ENCODE data around the gene AFF3.

Gene AFF3

DNA sequence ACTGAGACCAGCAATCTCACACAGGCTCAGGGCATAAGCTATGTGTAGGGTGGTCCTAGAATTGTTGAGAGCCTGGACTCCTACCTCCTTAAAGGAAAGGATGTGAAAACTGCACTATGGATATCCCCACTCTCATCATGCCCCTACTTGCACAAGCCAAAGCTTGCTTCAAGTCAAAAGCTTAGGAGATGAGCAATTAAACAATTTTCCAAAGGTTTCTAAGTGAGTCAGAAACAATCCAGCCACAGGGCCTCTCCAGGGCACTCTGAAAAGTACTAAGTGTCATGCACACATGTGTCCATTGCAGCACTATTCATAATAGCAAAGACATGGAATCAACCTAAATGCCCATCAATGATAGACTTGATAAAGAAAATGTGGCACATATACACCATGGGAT, 215.4 kb downstream of the AFF3 start:
- TF ChIP-seq, protein P1, sequence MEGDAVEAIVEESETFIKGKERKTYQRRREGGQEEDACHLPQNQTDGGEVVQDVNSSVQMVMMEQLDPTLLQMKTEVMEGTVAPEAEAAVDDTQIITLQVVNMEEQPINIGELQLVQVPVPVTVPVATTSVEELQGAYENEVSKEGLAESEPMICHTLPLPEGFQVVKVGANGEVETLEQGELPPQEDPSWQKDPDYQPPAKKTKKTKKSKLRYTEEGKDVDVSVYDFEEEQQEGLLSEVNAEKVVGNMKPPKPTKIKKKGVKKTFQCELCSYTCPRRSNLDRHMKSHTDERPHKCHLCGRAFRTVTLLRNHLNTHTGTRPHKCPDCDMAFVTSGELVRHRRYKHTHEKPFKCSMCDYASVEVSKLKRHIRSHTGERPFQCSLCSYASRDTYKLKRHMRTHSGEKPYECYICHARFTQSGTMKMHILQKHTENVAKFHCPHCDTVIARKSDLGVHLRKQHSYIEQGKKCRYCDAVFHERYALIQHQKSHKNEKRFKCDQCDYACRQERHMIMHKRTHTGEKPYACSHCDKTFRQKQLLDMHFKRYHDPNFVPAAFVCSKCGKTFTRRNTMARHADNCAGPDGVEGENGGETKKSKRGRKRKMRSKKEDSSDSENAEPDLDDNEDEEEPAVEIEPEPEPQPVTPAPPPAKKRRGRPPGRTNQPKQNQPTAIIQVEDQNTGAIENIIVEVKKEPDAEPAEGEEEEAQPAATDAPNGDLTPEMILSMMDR (IDR thresholded peaks at IDR 0.05; ENCODE audit: borderline replicate concordance, insufficient read depth, low read depth, low read length), result no peak

DNA sequence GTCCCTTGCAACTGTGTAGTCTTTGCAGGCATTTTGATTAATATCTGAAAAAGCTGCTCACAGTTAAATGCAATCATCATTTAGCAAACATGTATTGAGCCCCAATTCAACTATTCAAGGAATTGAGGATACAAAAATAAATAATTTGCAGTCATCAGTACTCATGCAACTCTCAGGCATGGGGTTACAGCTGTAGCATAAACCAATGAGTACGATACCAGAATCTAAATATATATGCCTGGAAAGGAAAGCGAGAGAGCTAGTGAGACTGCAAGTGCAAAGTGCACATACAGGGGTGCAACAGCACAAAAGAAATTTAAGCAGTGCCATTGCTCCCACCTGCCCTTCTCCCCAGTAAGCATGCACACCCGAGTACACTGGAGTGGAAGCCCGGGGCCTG, 216.4 kb downstream of the AFF3 start:
- TF ChIP-seq, protein P1 (IDR thresholded peaks at IDR 0.05; ENCODE audit: borderline replicate concordance, insufficient read depth, low read depth, low read length), result no peak
- no peak overlapping the region for H3K4me3 ChIP-seq (ENCODE audit: low read depth, low read length)

More for the DNA sequence above, 215.4 kb downstream of the AFF3 start:
- H3K4me3 ChIP-seq (ENCODE audit: low read depth, low read length), result no peak overlapping the region

DNA sequence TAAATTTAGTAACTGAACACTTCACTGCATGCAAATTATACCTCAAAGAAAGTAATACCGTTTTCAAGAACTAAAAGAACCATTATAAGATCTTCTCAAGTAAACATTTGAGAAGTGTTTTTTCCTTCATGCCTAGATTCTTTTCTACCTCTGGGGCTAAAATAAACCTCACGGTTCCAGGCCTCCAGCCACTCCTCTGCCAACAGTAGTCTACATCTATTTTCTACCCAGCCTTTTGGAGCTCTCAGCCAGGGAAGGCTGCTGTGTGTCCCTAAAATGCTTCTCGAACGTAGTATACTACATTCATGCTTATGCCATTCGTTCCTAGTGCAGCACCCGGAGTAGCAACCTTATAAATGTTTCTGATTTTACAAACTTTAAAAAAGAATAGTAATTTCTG, 219.7 kb downstream of the AFF3 start:
- TF ChIP-seq, protein P1 (IDR thresholded peaks at IDR 0.05; ENCODE audit: borderline replicate concordance, insufficient read depth, low read depth, low read length), result no peak
- no peak overlapping the region for H3K4me3 ChIP-seq (ENCODE audit: low read depth, low read length)

DNA sequence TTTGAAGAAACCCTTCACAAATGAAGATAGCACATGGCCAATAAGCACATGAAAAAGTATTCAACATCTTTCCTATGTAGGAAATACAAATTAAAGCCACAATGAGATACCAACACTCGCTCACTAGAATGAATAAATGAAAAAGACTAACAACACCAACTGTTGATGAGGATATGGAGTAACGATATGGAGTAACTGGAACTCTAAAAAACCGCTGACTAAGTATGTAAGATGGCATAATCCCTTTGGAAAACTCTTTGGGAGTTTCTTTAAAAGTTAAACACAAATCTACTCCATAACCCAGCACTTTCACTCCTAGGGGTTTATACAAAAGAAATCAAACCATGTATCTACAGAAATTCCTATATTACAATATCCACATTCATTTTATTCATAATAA, 220.5 kb downstream of the AFF3 start:
- TF ChIP-seq, protein P1 (IDR thresholded peaks at IDR 0.05; ENCODE audit: borderline replicate concordance, insufficient read depth, low read depth, low read length), result no peak
- H3K4me3 ChIP-seq (ENCODE audit: low read depth, low read length), result no peak overlapping the region

DNA sequence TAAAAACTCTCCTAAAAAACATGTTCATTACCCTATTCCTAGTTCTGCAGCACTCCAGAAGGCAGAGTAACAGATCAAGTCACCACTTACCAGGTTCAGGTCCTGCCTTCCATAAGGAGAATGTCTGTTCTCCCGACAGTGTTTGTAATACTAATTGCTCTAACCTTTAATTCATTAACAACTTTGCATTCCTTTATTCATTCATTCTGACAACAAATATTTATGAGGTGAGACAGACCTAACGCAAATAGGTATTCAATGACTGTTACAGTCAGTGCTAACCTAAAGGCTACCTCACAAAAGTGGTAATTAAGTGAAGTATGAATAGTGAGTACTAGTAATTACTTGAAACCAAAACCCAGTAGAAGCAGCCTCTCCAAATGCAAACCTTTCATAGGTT, 224.0 kb downstream of the AFF3 start:
- TF ChIP-seq, protein P1 (IDR thresholded peaks at IDR 0.05; ENCODE audit: borderline replicate concordance, insufficient read depth, low read depth, low read length), result no peak

DNA sequence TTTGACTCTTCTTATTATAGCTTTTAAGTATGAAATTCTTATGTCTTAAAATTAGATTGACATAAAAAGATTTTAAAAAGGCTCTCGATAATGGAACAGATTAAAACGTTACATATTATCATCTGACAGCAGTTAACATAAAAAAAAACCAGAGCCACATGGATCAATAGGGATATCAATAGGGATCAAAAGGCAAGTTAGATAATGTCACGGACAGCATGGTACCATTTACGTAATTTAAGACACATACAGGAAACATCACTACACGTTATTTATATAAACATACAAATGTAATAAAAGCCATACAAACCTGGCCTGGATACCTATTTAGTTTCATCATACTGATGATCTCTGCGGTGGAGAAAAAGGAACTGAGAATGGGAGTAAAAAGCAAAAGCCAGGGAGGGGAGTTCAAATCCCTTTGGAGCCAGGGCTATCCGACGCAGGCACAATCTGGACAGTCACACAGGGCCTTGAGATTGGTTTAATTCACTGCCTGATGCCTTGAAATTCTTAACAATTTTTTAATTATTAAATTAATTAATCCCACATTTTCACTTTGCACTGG, 227.2 kb downstream of the AFF3 start:
- TF ChIP-seq, protein P1 (IDR thresholded peaks at IDR 0.05; ENCODE audit: borderline replicate concordance, insufficient read depth, low read depth, low read length), result no peak
- no peak overlapping the region for H3K4me3 ChIP-seq (ENCODE audit: low read depth, low read length)

More for the DNA sequence above, 224.0 kb downstream of the AFF3 start:
- H3K4me3 ChIP-seq (ENCODE audit: low read depth, low read length), result no peak overlapping the region

DNA sequence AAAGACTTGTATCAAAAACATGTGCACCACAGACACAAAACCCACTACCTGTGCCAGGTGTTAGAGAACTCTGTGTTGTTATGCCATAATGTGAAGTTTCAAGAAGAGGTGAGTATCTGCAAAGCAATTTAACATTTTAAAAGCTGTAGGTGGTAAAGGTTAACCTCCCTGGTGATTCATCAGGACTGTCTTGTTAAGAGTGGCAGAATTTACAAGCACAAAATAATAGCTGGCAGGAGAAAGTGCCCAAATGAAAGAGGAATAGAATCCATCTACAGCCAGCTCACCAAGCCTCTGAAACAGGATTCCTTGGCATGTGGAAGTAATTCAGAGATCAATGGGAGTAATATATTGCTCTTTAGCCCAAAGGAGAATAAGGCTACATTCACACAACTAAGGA, 230.7 kb downstream of the AFF3 start:
- TF ChIP-seq, protein P1 (IDR thresholded peaks at IDR 0.05; ENCODE audit: borderline replicate concordance, insufficient read depth, low read depth, low read length), result no peak
- no peak overlapping the region for H3K4me3 ChIP-seq (ENCODE audit: low read depth, low read length)

Data from GM12875 (cell line).